ENCODE data around the gene GCN1. TPM values are rescaled to one million over a fixed set of nuclear protein-coding genes. Genes with fewer than 3 reads are reported as not detected.
"Not testable (repeated sequence)": the region's sequence is repeated elsewhere in the genome, so short reads cannot be mapped to it uniquely, and the experiment has no call there.

The GCN1 gene
- total RNA-seq, 8 experiments from 2014 or later: 31.8 to 153 (median 47.1) TPM

DNA sequence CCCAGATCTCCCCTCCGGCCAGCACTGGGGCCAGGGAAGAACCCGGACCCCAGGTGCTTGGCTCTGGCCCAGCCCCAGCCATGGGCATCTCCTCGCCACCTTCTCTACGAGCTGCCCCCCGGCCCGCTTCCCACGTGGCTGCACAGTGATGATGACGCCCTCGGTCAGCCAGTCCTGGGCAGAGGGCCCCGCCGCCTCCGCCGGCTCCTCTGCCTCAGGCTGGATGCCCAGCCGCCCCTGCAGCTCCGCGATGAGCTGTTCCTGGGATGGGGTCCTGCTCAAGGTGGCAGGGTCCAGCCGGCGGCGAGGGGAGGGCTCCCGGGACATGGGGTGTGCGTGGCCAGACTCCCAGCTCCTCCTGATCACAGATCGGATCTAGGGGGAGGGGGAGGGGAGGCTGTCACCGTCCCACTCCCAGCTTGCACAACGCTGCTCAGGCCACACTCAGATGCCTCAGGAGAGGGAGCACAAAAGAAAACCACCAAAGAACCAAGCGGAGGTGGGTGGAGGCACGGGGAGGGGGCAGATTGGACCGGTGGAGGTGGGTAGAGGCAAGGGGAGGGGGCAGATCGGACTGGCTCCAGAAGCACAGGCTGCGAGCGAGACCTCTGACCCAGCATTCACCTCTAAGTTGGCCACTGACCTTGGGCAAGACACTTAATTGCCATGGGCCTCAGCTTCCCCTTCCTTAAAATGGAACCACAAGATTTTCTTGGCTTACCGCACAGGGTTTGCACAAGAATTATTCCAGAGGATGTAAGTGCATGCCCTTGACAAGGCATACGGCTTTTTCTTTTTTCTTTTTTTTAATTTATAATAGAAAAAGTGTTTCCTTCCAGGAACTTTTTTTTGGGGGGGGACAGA, 22.5 kb upstream of the GCN1 start:
- ATAC-seq (replicated peaks in 6 of 8): peak in 3 of 8 experiments; percentile 6 to 13 (median 12)
- Histone ChIP-seq H3K4me3 (no peak overlapping the region), H3K27ac (no peak overlapping the region), H3K4me1 (replicated peaks in 1 of 2) (peaks cover 8 to 12% of the 10 kb centered on the region in 2 donors)
- in situ Hi-C loops (cut with MboI; ENCODE audit: low pct_unique_long_range_greater_than_20kb in 2 of 9, low sequenced_read_pairs in 9 of 9, unreplicated experiment in 9 of 9): loop anchor here in 1 of 9 experiments (25.0 kb wide), 1 partner anchor 245 kb away; the partner anchor contains the start of gene SRSF9
- WGBS, 10 experiments: 33 to 100% (median 86%) methylated on average over 1 to 2 of the region's 32 CpGs; no CpG with 5 or more reads in 2 of the 10 experiments

DNA sequence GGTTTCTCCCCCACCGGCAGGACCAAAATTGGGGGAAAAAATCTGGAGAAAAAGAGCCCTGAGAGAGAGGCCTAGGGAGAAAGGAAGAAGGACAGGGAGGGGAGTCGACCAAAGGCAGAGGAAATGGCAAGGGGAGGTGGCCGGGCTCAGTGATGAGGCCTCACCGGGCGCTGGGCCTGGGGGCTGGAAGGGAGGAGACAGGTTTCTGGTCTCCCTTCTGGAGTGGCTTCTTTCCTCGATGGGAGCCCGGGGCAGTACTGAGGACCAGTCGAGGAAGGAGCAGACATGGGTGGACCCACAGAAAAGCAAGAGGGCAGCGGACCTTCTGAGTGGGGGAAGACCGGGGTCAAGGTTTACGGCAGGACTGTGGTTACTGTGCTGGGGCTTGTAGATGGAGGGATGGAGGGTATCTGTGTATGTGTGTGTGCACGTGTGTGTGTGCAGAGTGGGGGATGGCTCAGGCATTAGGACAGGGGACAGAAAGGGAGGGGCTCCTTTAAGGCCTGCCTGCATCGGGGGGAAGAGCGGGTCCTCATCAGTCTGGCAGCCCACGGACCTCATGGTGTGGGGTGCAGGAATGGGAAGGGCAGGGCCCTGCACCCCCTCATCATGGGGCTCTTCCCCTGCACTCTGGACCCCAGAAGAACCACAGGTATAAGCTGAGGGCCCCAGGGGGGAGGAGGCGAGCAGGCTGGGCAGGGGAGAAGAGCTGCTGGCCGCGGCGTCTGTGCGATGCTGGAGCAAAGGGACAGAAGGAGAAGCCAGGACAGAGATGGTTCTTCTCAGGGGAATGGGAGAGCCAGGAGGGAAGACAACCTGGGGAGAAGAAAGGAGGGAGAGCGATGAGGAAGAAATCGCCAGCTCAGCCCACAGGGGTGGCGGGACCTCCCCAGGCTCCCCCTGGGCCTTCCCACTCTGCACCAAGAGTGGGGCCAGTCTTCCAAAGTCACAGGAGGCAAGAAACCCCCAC, 21.5 kb upstream of the GCN1 start:
- in situ Hi-C loops (cut with MboI; ENCODE audit: low pct_unique_long_range_greater_than_20kb in 2 of 9, low sequenced_read_pairs in 9 of 9, unreplicated experiment in 9 of 9): loop anchor here in 1 of 9 experiments (25.0 kb wide), 1 partner anchor 246 kb away; the partner anchor contains the start of gene SRSF9
- no peak overlapping the region for H3K27ac ChIP-seq
- peak in 2 of 8 experiments; percentile 9 to 10 for ATAC-seq (replicated peaks in 6 of 8)
- H3K4me1 ChIP-seq (replicated peaks in 1 of 2): peaks cover 5 to 6% of the 10 kb centered on the region in 2 donors
- no peak overlapping the region for H3K4me3 ChIP-seq
- 20 to 100% (median 69%) methylated on average over 1 to 8 of the region's 23 CpGs; no CpG with 5 or more reads in 1 of the 10 experiments for WGBS, 10 experiments

DNA sequence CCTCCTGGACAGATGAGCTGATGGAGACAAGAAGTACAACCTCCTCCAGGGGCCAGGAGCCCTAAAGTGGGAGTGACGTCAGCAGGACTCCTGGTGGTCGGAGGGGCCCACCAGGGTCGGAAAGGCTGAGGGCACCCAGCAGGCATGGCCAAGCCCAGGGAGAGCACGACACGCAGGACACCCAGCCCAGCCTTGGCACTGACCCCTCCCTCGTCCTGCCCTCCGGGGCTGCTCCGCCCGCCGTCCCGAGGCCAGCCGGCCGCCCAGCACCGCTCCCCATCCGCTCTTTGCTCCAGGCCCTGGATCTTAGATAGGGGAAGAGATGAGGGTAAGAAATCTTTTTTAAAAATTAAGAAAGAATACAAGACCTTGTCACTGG, 20.8 kb upstream of the GCN1 start:
- Histone ChIP-seq H3K27ac (no peak overlapping the region), H3K4me1 (replicated peaks in 1 of 2) (no peaks in the 10 kb centered on the region), H3K4me3 (no peak overlapping the region)
- in situ Hi-C loops (cut with MboI; ENCODE audit: low pct_unique_long_range_greater_than_20kb in 2 of 9, low sequenced_read_pairs in 9 of 9, unreplicated experiment in 9 of 9): loop anchor here in 1 of 9 experiments (25.0 kb wide), 1 partner anchor 247 kb away; the partner anchor contains the start of gene SRSF9
- WGBS, 10 experiments: 100% methylated on average over 1 of the region's 15 CpGs; no CpG with 5 or more reads in 8 of the 10 experiments
- peak in 5 of 8 experiments; percentile 5 to 52 (median 17) for ATAC-seq (replicated peaks in 6 of 8)

DNA sequence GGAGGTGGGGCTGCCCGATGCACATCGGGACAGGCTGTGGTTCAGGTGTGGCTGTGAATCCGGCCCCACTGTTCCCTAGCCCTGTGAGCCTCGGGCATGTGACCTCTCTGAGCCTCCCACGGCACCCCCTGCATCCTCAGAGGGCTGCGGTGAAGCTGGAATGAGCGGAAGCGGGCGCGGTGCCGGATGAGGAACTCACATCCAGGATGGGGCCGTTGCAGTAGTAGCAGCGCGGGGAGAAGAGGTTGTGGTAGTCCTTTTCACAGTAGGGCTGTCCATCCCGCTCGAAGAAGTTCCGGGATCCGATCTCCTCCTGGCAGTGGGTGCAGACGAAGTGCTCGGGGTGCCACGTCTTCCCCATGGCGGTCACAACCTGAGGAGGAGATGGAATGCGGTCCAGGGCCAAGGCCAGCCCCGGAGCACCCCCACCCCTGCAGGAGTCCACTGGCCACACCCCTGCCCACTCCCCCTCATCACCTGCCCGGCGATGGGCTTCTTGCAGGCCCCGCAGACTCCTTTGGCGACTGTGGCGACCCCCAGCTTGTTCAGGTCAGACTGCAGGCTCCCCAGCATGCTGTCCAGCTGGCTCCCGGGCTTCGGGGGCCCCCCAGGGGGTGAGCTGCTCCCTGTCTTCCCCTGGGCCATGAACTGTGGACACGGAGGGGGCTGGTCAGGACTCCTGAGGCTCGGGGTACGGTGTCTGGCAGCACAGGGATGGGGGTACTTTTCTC, 20.3 kb upstream of the GCN1 start:
- no peak overlapping the region for H3K27ac ChIP-seq
- H3K4me1 ChIP-seq (replicated peaks in 1 of 2): no peaks in the 10 kb centered on the region
- in situ Hi-C loops (cut with MboI; ENCODE audit: low pct_unique_long_range_greater_than_20kb in 2 of 9, low sequenced_read_pairs in 9 of 9, unreplicated experiment in 9 of 9): loop anchor here in 1 of 9 experiments (25.0 kb wide), 1 partner anchor 248 kb away; the partner anchor contains the start of gene SRSF9
- WGBS, 10 experiments: 50 to 100% (median 80%) methylated on average over 1 to 4 of the region's 34 CpGs; no CpG with 5 or more reads in 5 of the 10 experiments
- H3K4me3 ChIP-seq: no peak overlapping the region
- ATAC-seq (replicated peaks in 6 of 8): peak in 2 of 8 experiments; percentile 4 to 10

DNA sequence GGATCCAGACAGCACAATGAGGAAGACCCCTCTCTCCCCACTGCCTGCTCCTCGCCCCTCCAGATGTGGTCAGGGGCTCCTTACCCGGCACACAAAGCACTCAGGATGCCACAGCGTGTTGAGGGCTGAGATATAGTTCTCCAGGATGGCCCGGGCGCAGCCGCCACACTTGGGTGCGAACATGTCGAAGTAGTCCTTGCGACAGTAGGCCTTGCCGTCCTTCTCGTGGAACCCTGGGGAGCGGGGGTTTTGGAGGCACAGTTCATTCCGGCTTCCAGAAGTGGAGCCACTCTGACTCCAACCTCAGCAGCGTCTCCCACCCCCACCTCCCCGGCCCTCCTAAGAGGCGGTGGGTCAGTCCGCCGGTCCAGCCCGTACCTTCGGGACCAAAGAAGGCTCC, 19.2 kb upstream of the GCN1 start:
- Histone ChIP-seq H3K4me3 (no peak overlapping the region), H3K27ac (no peak overlapping the region), H3K4me1 (replicated peaks in 1 of 2) (no peaks in the 10 kb centered on the region)
- no peak for ATAC-seq (replicated peaks in 6 of 8)
- in situ Hi-C loops (cut with MboI; ENCODE audit: low pct_unique_long_range_greater_than_20kb in 2 of 9, low sequenced_read_pairs in 9 of 9, unreplicated experiment in 9 of 9): loop anchor here in 1 of 9 experiments (25.0 kb wide), 1 partner anchor 249 kb away; the partner anchor contains the start of gene SRSF9
- WGBS, 10 experiments: 93 to 100% methylated on average over 1 to 3 of the region's 20 CpGs; no CpG with 5 or more reads in 8 of the 10 experiments

DNA sequence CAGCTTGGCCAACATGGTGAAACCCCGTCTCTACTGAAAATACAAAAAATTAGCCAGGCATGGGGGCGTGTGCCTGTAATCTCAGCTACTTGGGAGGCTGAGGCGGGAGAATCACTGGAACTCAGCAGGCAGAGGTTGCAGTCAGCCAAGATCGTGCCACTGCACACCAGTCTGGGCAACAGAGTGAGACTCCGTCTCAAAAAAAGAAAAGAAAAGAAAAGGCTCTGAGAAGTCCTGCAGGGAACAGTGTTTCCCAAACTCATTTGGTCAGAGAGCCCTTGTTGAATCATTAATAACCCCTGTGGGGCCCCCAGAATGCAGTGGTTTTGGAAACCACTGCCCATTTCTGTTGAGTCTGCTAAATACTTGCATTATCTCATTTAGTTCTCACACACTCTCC, 18.7 kb upstream of the GCN1 start:
- WGBS, 10 experiments: 79 to 100% (median 89%) methylated on average over 1 to 4 of the region's 5 CpGs; no CpG with 5 or more reads in 6 of the 10 experiments
- in situ Hi-C loops (cut with MboI; ENCODE audit: low pct_unique_long_range_greater_than_20kb in 2 of 9, low sequenced_read_pairs in 9 of 9, unreplicated experiment in 9 of 9): loop anchor here in 1 of 9 experiments (25.0 kb wide), 1 partner anchor 249 kb away; the partner anchor contains the start of gene SRSF9
- not testable (repeated sequence) for H3K4me1 ChIP-seq (replicated peaks in 1 of 2); ATAC-seq (replicated peaks in 6 of 8); H3K4me3 ChIP-seq; H3K27ac ChIP-seq

DNA sequence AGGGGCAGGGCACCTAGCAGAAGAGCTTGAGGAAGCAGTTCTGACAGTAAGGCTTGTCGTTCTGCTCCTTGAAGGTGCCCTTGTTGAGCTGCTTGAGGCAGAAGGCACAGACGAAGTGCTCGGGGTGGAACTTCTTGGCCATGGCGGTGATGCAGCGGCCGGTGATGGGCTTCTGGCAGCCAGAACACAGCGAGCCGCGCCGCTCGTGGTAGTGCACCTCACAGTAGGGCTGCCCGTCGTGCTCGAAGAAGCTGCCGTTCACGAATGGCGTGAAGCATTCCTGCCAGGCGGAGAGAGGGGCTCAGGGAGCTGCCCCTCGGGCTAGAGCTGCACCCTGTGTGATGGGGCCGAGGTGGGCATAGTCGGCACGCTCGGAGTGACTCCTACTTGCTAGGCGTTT, 17.8 kb upstream of the GCN1 start:
- H3K4me1 ChIP-seq (replicated peaks in 1 of 2): no peaks in the 10 kb centered on the region
- ATAC-seq (replicated peaks in 6 of 8): no peak
- H3K4me3 ChIP-seq: no peak overlapping the region
- WGBS, 10 experiments: 97 to 100% (median 98%) methylated on average over 2 to 10 of the region's 24 CpGs; no CpG with 5 or more reads in 7 of the 10 experiments
- in situ Hi-C loops (cut with MboI; ENCODE audit: low pct_unique_long_range_greater_than_20kb in 2 of 9, low sequenced_read_pairs in 9 of 9, unreplicated experiment in 9 of 9): loop anchor here in 1 of 9 experiments (25.0 kb wide), 1 partner anchor 250 kb away; the partner anchor contains the start of gene SRSF9
- no peak overlapping the region for H3K27ac ChIP-seq

DNA sequence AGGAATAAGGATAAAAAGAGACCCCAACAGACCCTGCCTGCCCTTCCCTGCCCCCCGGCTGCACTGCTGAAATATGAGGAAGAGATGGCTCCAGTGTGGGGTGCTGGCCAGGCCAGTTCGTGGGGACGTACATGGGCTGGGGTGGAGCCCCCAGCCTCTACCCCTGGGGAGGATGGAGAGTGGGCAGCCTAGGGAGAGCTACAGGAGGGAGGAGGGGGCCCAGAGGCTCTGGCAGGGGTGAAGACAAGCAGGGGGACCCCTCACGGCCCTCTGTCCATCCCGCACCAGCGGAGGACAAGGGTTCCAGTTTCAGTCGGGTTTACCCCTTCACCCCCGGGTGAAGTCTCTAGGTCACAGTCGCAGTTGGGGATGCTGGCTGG, 17.4 kb upstream of the GCN1 start:
- Histone ChIP-seq H3K27ac (no peak overlapping the region), H3K4me1 (replicated peaks in 1 of 2) (no peaks in the 10 kb centered on the region), H3K4me3 (no peak overlapping the region)
- WGBS, 10 experiments: 85 to 100% (median 100%) methylated on average over 1 to 2 of the region's 9 CpGs; no CpG with 5 or more reads in 7 of the 10 experiments
- ATAC-seq (replicated peaks in 6 of 8): peak in 1 of 8 experiments; percentile 12
- in situ Hi-C loops (cut with MboI; ENCODE audit: low pct_unique_long_range_greater_than_20kb in 2 of 9, low sequenced_read_pairs in 9 of 9, unreplicated experiment in 9 of 9): loop anchor here in 1 of 9 experiments (25.0 kb wide), 1 partner anchor 250 kb away; the partner anchor contains the start of gene SRSF9

DNA sequence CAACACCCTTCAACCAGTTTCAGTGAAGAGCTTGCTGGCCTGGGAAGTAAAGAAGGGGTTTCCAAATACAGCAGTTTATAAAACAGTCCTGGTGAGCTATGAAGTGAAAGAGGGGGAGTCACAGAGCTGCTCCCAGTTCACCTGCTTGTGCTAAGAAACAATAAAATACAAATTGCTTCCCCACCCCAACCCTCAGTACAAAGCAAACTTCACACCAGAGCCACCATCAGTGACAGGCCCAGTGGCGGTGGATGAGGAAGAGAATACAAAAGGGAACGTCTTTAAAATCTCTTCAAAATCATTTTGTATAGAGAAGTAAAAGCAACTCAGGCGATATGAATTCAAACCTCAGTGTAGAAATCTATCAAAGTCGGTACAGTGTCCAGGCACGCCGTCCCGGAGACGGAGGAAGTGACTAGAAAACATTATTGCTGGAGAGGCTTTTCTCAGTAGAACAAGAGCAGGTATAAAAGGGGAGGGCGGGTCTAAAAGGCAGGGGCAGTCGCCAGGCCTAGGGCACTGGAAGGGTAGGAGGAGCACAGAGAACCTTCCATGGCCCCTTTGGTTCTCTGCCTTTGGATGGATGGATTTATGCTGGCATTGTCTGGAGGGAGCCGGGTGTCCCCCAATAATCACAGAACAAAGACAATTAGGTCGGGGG, 16.9 kb upstream of the GCN1 start:
- in situ Hi-C loops (cut with MboI; ENCODE audit: low pct_unique_long_range_greater_than_20kb in 2 of 9, low sequenced_read_pairs in 9 of 9, unreplicated experiment in 9 of 9): loop anchor here in 1 of 9 experiments (25.0 kb wide), 1 partner anchor 251 kb away; the partner anchor contains the start of gene SRSF9

DNA sequence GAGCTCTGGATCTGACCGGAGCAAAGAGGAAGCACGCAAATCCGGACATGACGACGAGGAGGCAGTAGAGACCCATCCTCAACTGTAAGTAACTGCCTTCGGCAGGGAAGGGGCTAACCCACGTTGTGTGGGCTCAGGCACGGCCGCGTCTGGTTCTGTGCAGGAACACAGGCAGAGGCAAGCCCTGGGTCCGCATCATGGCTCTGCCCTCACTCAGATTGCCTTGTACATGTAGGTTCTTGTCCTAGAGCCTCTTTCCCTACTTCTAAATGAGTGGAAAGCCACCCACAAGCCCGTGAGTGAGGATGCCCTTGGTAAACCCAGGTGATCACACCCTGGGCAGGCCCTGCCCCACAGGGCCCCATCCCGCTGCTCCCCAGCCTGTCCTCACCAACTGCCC, 15.3 kb upstream of the GCN1 start:
- no peak overlapping the region for H3K27ac ChIP-seq
- in situ Hi-C loops (cut with MboI; ENCODE audit: low pct_unique_long_range_greater_than_20kb in 2 of 9, low sequenced_read_pairs in 9 of 9, unreplicated experiment in 9 of 9): loop anchor here in 1 of 9 experiments (25.0 kb wide), 1 partner anchor 252 kb away; the partner anchor contains the start of gene SRSF9
- no peak overlapping the region for H3K4me3 ChIP-seq
- peak in 1 of 8 experiments; percentile 27 for ATAC-seq (replicated peaks in 6 of 8)
- no peaks in the 10 kb centered on the region for H3K4me1 ChIP-seq (replicated peaks in 1 of 2)
- WGBS, 10 experiments: 93 to 100% (median 100%) methylated on average over 1 to 9 of the region's 13 CpGs; no CpG with 5 or more reads in 5 of the 10 experiments

More for the DNA sequence above, 16.9 kb upstream of the GCN1 start:
- WGBS, 10 experiments: 62 to 100% (median 80%) methylated on average over 1 to 10 of the region's 12 CpGs; no CpG with 5 or more reads in 2 of the 10 experiments
- ATAC-seq (replicated peaks in 6 of 8): no peak
- Histone ChIP-seq H3K4me3 (no peak overlapping the region), H3K27ac (no peak overlapping the region), H3K4me1 (replicated peaks in 1 of 2) (no peaks in the 10 kb centered on the region)

DNA sequence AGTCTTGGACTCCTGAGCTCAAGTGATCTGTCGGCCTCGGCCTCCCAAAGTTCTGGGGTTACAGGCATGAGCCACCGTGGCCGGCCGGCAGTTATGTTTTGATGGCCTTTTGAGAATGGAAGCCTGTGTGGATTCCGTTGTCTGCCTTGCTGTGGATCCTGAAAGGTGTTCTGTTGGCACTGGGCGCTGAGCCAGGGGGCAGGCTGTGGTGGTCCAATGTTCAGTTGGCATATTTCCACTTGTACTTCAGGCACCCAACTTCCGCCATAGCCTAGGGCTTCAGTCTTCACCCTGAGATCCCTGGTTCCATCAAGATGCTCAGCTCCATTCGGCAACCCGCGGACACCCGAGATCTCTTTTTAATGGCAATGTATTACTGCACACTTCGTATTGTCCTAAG, 12.7 kb upstream of the GCN1 start:
- H3K4me1 ChIP-seq (replicated peaks in 1 of 2): no peaks in the 10 kb centered on the region
- H3K4me3 ChIP-seq: no peak overlapping the region
- WGBS, 10 experiments: 80 to 100% (median 93%) methylated on average over 1 to 11 of the region's 13 CpGs; no CpG with 5 or more reads in 1 of the 10 experiments
- in situ Hi-C loops (cut with MboI; ENCODE audit: low pct_unique_long_range_greater_than_20kb in 2 of 9, low sequenced_read_pairs in 9 of 9, unreplicated experiment in 9 of 9): loop anchor here in 1 of 9 experiments (25.0 kb wide), 1 partner anchor 255 kb away; the partner anchor contains the start of gene SRSF9
- no peak overlapping the region for H3K27ac ChIP-seq
- ATAC-seq (replicated peaks in 6 of 8): no peak
